MM.1S (cell line): ENCODE measurements around the gene CABLES2.

Experiments
- DNase-seq: peaks from one replicate; pipeline ENCODE4 v3.0.0-alpha.2; 2015
- H2AFZ ChIP-seq: fragments of 300-600 bp; sonication (generic); 2 replicates; pipeline ENCODE4 v1.6.0; 2016; ENCODE audit warnings: antibody characterized with exemption, low read length
- H3F3A ChIP-seq: fragments of 300-600 bp; sonication (generic); 2 replicates; pipeline ENCODE4 v1.6.1; 2016; ENCODE audit warnings: mild to moderate bottlenecking, antibody characterized with exemption, low read length, moderate library complexity, mixed read lengths; ENCODE audit not compliant: insufficient read depth
- H3K27ac ChIP-seq: fragments of 300-600 bp; sonication (generic); 2 replicates; pipeline ENCODE4 v1.5.1; 2016; ENCODE audit warnings: mild to moderate bottlenecking, low read length
- H3K27me3 ChIP-seq: fragments of 300-600 bp; sonication (generic); replicated peaks from 2 replicates; pipeline ENCODE4 v1.6.0; 2016; ENCODE audit warnings: low read length; ENCODE audit not compliant: insufficient read depth
- H3K36me3 ChIP-seq: fragments of 300-600 bp; sonication (generic); replicated peaks from 2 replicates; pipeline ENCODE4 v1.6.1; 2016; ENCODE audit warnings: mild to moderate bottlenecking, low read length, mixed read lengths; ENCODE audit not compliant: insufficient read depth
- H3K4me1 ChIP-seq: fragments of 300-600 bp; sonication (generic); 2 replicates; pipeline ENCODE4 v1.6.1; 2016; ENCODE audit warnings: low read length, mixed read lengths
- H3K4me2 ChIP-seq: fragments of 300-600 bp; sonication (generic); 2 replicates; pipeline ENCODE4 v1.6.0; 2016; ENCODE audit warnings: low read depth, low read length
- H3K4me3 ChIP-seq: fragments of 300-600 bp; sonication (generic); 2 replicates; pipeline ENCODE4 v1.5.1; 2016; ENCODE audit warnings: low read length, mixed read lengths
- H3K79me2 ChIP-seq: fragments of 300-600 bp; sonication (generic); 2 replicates; pipeline ENCODE4 v1.6.1; 2016; ENCODE audit warnings: mixed run types, low read length, mixed read lengths
- H3K9ac ChIP-seq: fragments of 300-600 bp; sonication (generic); 2 replicates; pipeline ENCODE4 v1.6.1; 2016; ENCODE audit warnings: low read length, mixed read lengths
- H3K9me2 ChIP-seq: fragments of 300-600 bp; sonication (generic); replicated peaks from 2 replicates; pipeline ENCODE4 v1.6.1; 2016; ENCODE audit warnings: mild to moderate bottlenecking, low read length, mixed read lengths; ENCODE audit not compliant: insufficient read depth
- H3K9me3 ChIP-seq: fragments of 300-600 bp; sonication (generic); replicated peaks from 2 replicates; pipeline ENCODE4 v1.6.1; 2016; ENCODE audit warnings: mild to moderate bottlenecking, low read length, mixed read lengths; ENCODE audit not compliant: insufficient read depth
- H4K20me1 ChIP-seq: fragments of 300-600 bp; sonication (generic); 2 replicates; pipeline ENCODE4 v1.6.1; 2016; ENCODE audit warnings: mild to moderate bottlenecking, low read length, moderate library complexity, mixed read lengths; ENCODE audit not compliant: insufficient read depth
- EZH2 ChIP-seq: fragments of 300-600 bp; sonication (generic); optimal IDR thresholded peaks from 2 replicates; pipeline ENCODE3; 2017; ENCODE audit warnings: low read depth, mild to moderate bottlenecking, antibody characterized with exemption, low read length, mixed read lengths
- EZH2phosphoT487 ChIP-seq: fragments of 300-600 bp; sonication (generic); IDR thresholded peaks from 2 replicates; pipeline ENCODE4 v1.6.1; 2018; ENCODE audit warnings: antibody characterized with exemption, low read length
- TF ChIP-seq, protein P1 (sequence below): fragments of 300-600 bp; sonication (generic); IDR thresholded peaks from 2 replicates; pipeline ENCODE4 v1.5.1; 2016; ENCODE audit warnings: antibody characterized with exemption, low read length, mixed read lengths

The CABLES2 gene

DNA sequence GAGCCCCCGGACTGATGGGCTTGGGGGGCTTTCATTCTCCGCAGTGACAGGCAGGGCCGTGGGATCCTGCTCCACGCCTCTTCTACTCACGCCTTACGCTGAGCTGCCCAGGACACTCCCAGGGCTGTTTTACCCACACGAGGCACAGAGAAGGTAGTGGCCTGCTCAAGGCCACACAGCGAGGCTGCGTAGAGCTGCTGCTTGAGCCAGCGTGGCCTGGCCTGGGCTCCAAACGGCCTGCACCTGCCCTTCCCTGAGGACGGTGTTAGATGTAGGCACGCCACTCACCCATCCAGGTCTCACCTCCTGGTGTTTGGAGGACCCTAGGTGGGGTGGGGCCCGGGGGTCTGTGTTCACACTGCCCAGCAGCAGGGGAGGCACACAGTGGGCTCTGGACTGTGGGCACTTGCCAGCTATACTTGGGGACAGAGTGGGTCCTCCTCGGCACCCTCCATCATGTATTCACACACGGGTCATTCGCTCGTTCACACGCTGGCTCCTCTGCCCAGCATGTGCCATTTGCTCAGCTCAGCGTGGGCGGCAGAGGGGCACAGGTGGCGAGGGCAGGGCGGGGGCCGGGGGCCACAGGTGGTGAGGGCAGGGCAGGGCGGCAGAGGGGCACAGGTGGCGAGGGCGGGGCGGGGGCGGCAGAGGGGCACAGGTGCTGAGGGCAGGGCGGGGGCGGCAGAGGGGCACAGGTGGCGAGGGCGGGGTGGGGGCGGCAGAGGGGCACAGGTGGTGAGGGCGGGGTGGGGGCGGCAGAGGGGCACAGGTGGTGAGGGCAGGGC is 38.7 kb upstream of the CABLES2 start:
- TF ChIP-seq EZH2phosphoT487 (no peak), EZH2 (no peak)
- TF ChIP-seq, protein P1, sequence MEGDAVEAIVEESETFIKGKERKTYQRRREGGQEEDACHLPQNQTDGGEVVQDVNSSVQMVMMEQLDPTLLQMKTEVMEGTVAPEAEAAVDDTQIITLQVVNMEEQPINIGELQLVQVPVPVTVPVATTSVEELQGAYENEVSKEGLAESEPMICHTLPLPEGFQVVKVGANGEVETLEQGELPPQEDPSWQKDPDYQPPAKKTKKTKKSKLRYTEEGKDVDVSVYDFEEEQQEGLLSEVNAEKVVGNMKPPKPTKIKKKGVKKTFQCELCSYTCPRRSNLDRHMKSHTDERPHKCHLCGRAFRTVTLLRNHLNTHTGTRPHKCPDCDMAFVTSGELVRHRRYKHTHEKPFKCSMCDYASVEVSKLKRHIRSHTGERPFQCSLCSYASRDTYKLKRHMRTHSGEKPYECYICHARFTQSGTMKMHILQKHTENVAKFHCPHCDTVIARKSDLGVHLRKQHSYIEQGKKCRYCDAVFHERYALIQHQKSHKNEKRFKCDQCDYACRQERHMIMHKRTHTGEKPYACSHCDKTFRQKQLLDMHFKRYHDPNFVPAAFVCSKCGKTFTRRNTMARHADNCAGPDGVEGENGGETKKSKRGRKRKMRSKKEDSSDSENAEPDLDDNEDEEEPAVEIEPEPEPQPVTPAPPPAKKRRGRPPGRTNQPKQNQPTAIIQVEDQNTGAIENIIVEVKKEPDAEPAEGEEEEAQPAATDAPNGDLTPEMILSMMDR, result no peak
- H3K79me2 ChIP-seq, result no peaks in the 10 kb centered on the region
- no peak overlapping the region for H3K9ac ChIP-seq
- no peaks in the 10 kb centered on the region for H3F3A ChIP-seq
- no peak overlapping the region for H3K27ac ChIP-seq
- H3K4me2 ChIP-seq, result no peak overlapping the region
- H3K9me2 ChIP-seq, result no peaks in the 10 kb centered on the region
- no peak overlapping the region for H2AFZ ChIP-seq
- peaks cover 97% of the 10 kb centered on the region for H3K27me3 ChIP-seq
- no peak for DNase-seq
- H3K4me1 ChIP-seq, result no peaks in the 10 kb centered on the region
- no peaks in the 10 kb centered on the region for H3K9me3 ChIP-seq
- no peak overlapping the region for H3K4me3 ChIP-seq
- H4K20me1 ChIP-seq, result no peaks in the 10 kb centered on the region
- H3K36me3 ChIP-seq, result no peaks in the 10 kb centered on the region

DNA sequence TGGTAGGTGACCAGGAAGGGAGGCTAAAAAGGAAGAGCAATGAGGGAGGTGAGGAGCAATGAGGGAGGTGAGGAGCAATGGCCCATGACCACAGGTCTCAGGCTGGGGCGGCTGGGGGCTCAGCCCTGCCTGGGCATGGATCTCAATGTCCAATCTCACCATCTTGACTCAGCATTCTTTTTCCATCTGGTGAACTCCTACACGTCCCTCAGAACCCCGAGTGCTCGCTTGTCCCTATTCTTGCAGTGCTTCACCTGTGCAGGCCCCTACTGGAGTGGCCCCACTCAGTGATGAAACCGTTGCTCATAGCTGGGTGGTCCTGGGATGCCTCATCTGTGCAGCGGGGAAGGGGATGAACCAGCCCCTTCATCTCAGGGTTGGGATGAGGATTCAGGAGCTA is 37.2 kb upstream of the CABLES2 start:
- no peaks in the 10 kb centered on the region for H3K9me3 ChIP-seq
- H3K4me2 ChIP-seq, result no peak overlapping the region
- H3F3A ChIP-seq, result no peaks in the 10 kb centered on the region
- no peaks in the 10 kb centered on the region for H4K20me1 ChIP-seq
- no peak overlapping the region for H3K9ac ChIP-seq
- no peak for DNase-seq
- H3K27me3 ChIP-seq, result peaks cover 97% of the 10 kb centered on the region
- H3K27ac ChIP-seq, result no peak overlapping the region
- TF ChIP-seq, protein P1, result no peak
- TF ChIP-seq EZH2phosphoT487 (no peak), EZH2 (no peak)
- no peaks in the 10 kb centered on the region for H3K9me2 ChIP-seq
- no peaks in the 10 kb centered on the region for H3K4me1 ChIP-seq
- no peak overlapping the region for H2AFZ ChIP-seq
- no peak overlapping the region for H3K4me3 ChIP-seq
- H3K79me2 ChIP-seq, result no peaks in the 10 kb centered on the region
- H3K36me3 ChIP-seq, result no peaks in the 10 kb centered on the region

DNA sequence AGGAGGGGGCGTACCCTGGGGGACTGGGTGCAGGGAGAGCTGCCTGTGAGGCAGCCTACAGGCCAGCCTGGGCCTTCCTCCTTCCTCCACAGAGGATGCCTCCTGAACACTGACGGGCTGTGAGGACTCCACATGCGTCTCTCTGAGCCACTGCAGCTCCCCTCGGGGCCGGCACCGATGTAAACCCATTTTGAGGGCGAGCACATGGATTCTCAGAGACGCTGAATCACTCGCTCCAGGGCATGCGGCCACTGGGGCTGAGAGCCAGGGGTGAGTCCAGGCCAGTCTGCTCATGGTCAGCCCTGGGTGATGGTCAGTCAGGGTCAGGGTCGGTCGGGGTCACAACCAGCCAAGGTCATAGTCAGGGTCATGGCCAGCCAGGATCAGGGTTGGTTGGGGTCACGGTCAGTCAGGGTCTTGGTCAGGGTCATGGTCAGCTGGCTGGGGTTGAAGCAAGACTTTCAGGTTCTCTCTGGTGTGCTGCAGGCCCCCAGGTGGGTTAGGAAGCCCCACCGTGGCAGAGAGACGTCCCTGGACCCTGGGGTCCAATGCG is 35.0 kb upstream of the CABLES2 start:
- H3K9ac ChIP-seq, result no peak overlapping the region
- H3K4me1 ChIP-seq, result no peaks in the 10 kb centered on the region
- H3K79me2 ChIP-seq, result no peaks in the 10 kb centered on the region
- H3K4me3 ChIP-seq, result no peak overlapping the region
- no peak for TF ChIP-seq EZH2
- TF ChIP-seq, protein P1, result no peak
- no peak for TF ChIP-seq EZH2phosphoT487
- no peaks in the 10 kb centered on the region for H3K9me2 ChIP-seq
- DNase-seq, result no peak
- H3K9me3 ChIP-seq, result no peaks in the 10 kb centered on the region
- H3F3A ChIP-seq, result no peaks in the 10 kb centered on the region
- H3K27ac ChIP-seq, result no peak overlapping the region
- no peak overlapping the region for H3K4me2 ChIP-seq
- H2AFZ ChIP-seq, result no peak overlapping the region
- no peaks in the 10 kb centered on the region for H3K36me3 ChIP-seq
- no peaks in the 10 kb centered on the region for H4K20me1 ChIP-seq
- peaks cover 97% of the 10 kb centered on the region for H3K27me3 ChIP-seq
